Activated naive CD4-positive, alpha-beta T cell treated with anti-CD3 and anti-CD28 coated beads, Interleukin-2, amount 10 ng/mL, durations not matched to agents 7 days and 5 days (primary cell): Measurements from ENCODE around the gene NIBAN1.

Source experiments
- CTCF ChIA-PET: fragments of 350-600 bp; sonication (Branson Sonifier 250); formaldehyde crosslinking; loops from one replicate; lab custom pipeline; 2021; ENCODE audit warnings: antibody characterized with exemption; lab: Charles Lee
- DNase-seq: peaks from one replicate; pipeline ENCODE4 v3.0.0-alpha.2; 2020
- H3K27ac Mint-ChIP-seq: one replicate; pipeline ENCODE4 v1.8.0; 2021; ENCODE audit warnings: mild to moderate bottlenecking, moderate library complexity, mixed read lengths
- H3K27me3 Mint-ChIP-seq: one replicate; pipeline ENCODE4 v1.8.0; 2021; ENCODE audit warnings: mild to moderate bottlenecking, mixed read lengths
- H3K36me3 Mint-ChIP-seq: one replicate; pipeline ENCODE4 v1.8.0; 2021; ENCODE audit warnings: mixed read lengths
- H3K4me1 Mint-ChIP-seq: one replicate; pipeline ENCODE4 v1.8.0; 2021; ENCODE audit warnings: mixed read lengths
- H3K4me3 Mint-ChIP-seq: one replicate; pipeline ENCODE4 v1.8.0; 2021; ENCODE audit warnings: mild to moderate bottlenecking, moderate library complexity, mixed read lengths
- H3K9me3 Mint-ChIP-seq: one replicate; pipeline ENCODE4 v1.8.0; 2021; ENCODE audit warnings: mixed read lengths

NIBAN1 gene

DNA sequence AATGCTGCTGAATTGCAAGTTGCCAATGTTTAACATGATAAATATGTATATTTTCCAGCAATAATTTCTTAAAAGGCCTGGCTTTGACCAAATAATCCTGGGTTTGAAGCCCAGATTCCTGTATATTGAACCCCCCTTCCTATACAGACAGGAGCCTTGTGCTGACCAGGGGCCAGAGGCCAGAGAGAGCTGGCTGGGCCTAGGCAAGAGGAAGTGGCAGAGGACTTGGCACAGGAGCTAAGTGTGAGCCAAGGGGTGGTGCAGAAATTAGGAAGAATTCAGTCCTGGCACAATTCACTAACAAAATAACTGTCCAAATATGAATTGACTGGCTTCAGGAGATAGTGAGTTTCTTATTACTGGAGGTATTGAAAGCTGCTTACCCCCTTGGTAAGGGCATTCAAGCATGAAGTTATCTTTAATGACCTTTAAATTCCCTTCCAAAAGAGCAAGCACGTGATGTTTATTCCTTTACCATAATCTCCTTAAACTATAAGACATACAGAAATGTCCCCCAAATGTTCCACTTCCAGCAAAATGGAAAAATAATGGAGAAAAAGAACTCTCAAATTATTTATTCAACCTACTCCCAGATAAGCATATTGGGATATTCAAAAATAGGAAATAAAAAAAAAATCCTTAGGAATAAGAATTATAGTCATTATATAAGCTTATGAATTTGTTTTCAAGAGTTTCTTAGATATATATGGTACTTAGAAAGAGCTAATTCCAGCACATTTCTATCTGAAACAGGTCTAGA is 26.6 kb downstream of the NIBAN1 start:
- Mint-ChIP-seq H3K27me3 (no peaks in the 10 kb centered on the region), H3K9me3 (no peaks in the 10 kb centered on the region), H3K27ac (no peak overlapping the region), H3K36me3 (peaks cover 15% of the 10 kb centered on the region), H3K4me3 (no peak overlapping the region), H3K4me1 (peaks cover 8% of the 10 kb centered on the region)
- CTCF ChIA-PET, result no interaction called here
- DNase-seq, result no peak

DNA sequence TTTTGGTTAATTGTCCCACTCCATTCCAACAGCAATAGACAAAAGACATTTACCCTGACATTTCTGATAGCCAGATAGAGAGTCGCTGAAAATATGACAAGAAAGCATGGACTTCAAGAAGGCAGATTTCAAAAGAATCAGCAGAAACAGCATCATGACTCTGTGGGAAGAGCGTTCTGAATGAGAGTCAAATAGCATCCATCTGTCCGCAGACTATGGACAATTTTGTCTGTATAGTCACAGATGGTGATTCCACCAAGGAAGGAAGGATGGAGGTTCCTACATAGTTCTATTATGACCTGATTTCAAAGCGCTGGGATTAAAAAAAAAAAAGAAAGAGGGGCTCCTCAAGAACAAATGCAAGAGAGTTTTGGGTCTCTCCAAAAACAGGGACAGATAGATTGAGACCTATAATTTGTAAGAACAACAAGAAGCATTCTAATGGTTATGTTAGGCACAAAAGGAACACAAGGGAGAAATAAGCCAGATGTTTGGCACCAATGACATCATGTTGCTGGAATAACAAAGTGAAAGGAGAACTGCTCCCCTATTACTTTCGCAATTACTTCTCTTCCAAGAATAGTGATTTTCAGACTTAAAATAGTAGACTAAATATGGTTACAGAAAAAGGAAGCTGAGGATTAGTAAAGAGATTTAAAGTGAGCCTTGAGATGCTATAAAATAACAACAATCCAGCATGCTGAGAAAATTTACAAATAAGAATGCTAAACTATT is 28.5 kb downstream of the NIBAN1 start:
- H3K27me3 Mint-ChIP-seq, result no peaks in the 10 kb centered on the region
- H3K36me3 Mint-ChIP-seq, result peaks cover 11% of the 10 kb centered on the region
- H3K27ac Mint-ChIP-seq, result no peak overlapping the region
- CTCF ChIA-PET, result no interaction called here
- H3K4me1 Mint-ChIP-seq, result peaks cover 8% of the 10 kb centered on the region
- H3K9me3 Mint-ChIP-seq, result no peaks in the 10 kb centered on the region
- H3K4me3 Mint-ChIP-seq, result no peak overlapping the region
- DNase-seq, result no peak

- H3K9me3 Mint-ChIP-seq, result no peaks in the 10 kb centered on the region
- peaks cover 11% of the 10 kb centered on the region for H3K36me3 Mint-ChIP-seq
- no peak overlapping the region for H3K27ac Mint-ChIP-seq
- peaks cover 8% of the 10 kb centered on the region for H3K4me1 Mint-ChIP-seq
- CTCF ChIA-PET, result no interaction called here
- no peaks in the 10 kb centered on the region for H3K27me3 Mint-ChIP-seq
- no peak overlapping the region for H3K4me3 Mint-ChIP-seq
- DNase-seq, result no peak
Measured at GRCh38 chr1:184945029-184945428, 29.3 kb downstream of the NIBAN1 start.

DNA sequence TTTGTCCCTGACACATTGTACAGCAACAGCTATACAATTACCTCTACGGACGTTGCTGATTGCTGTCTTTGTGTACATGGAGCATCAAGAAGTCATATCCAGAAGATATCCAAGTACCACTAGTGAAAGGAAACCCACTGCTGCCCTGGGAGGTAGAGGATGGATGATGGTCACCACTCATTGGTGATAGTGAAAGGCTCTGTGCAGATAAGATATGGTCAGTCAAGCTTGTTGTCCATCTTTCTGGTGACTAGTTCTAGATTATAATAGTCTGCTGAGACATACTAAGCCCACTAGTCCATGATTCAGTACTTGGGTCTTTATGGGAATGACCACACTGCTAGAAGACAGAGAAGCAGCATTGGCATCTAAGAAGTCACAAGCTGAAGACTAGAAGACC is 30.3 kb downstream of the NIBAN1 start:
- no peak for DNase-seq
- Mint-ChIP-seq H3K4me1 (peaks cover 8% of the 10 kb centered on the region), H3K27ac (no peak overlapping the region), H3K4me3 (no peak overlapping the region), H3K27me3 (no peaks in the 10 kb centered on the region), H3K9me3 (no peaks in the 10 kb centered on the region), H3K36me3 (peaks cover 11% of the 10 kb centered on the region)
- CTCF ChIA-PET, result no interaction called here

DNA sequence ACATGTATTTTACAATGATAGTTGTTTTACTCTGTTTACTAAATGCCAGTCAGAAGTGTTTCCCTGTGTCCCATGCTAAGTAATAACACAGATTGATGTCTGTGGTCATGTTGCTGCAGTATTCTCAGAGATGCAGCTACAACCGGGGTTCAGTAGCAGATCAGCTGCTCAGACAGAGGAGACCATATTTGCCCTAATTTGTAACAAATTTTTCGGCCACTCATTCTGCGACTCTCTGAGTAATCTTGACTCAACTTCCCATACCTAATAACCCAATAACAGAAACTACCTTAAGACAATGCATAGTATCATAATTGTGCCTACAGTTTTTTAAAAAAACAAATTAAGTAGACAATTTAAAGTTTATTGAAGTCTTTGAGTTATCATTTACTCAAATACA is 32.6 kb downstream of the NIBAN1 start:
- no peaks in the 10 kb centered on the region for H3K27me3 Mint-ChIP-seq
- H3K9me3 Mint-ChIP-seq, result no peaks in the 10 kb centered on the region
- peaks cover 8% of the 10 kb centered on the region for H3K4me1 Mint-ChIP-seq
- H3K36me3 Mint-ChIP-seq, result peaks cover 11% of the 10 kb centered on the region
- no peak for DNase-seq
- no peak overlapping the region for H3K27ac Mint-ChIP-seq
- CTCF ChIA-PET, result interaction anchor here (0.7 kb wide), 1 partner anchor 33 kb away, joined by 3 read pairs; no protein-coding TSS in a partner anchor
- H3K4me3 Mint-ChIP-seq, result no peak overlapping the region

DNA sequence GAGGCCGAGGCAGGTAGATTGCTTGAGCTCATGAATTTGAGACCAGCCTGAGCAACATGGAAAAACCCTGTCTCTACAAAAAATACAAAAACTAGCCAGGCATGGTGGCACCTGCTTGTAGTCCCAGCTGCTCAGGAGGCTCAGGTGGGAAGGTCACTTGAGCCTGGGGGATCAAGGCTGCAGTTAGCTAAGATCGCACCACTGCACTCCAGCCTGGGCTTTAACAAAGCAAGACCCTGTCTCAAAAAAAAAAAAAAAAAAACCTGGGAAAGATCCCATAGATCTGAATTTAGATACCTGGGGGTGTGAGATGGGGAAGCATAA is 32.9 kb downstream of the NIBAN1 start:
- Mint-ChIP-seq H3K9me3 (no peaks in the 10 kb centered on the region), H3K36me3 (peaks cover 11% of the 10 kb centered on the region), H3K27ac (no peak overlapping the region), H3K4me1 (peaks cover 8% of the 10 kb centered on the region), H3K27me3 (no peaks in the 10 kb centered on the region), H3K4me3 (no peak overlapping the region)
- CTCF ChIA-PET, result interaction anchor here (0.7 kb wide), 1 partner anchor 33 kb away, joined by 3 read pairs; no protein-coding TSS in a partner anchor
- DNase-seq, result no peak

DNA sequence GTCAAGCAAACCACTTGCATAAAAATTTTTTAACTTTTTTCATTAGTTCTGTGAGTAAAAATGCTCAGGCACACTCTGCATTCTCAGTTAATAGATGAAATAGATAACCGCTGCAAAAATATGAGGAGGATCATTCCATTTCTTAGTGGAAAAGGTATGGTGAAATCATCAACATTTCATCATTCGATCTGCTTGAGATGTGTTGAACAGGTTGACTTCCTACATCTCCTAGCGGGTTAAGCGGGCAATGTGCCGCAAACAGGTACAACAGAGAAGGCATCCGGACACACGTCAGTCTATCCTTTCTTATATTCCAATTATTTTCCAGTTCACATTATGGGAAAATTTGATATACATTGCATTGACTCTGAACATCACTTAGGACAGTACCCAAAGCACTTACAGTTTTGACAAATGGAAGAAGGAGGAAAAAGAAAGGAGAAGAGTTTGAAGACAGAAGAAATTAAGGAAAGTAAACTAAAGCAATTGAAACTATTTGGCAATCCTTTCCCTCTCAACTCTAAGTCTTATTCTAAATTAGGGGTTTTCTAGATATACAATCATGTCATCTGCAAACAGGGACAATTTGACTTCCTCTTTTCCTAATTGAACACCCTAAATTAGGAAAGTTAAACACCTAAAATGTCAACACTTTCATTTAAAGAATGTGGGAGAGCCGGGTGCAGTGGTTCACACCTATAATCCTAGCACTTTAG is 33.5 kb downstream of the NIBAN1 start:
- Mint-ChIP-seq H3K27me3 (no peaks in the 10 kb centered on the region), H3K9me3 (no peaks in the 10 kb centered on the region), H3K36me3 (peaks cover 7% of the 10 kb centered on the region), H3K4me1 (peaks cover 4% of the 10 kb centered on the region), H3K27ac (no peak overlapping the region), H3K4me3 (no peak overlapping the region)
- CTCF ChIA-PET, result no interaction called here
- DNase-seq, result no peak

- H3K27me3 Mint-ChIP-seq, result no peaks in the 10 kb centered on the region
- CTCF ChIA-PET, result no interaction called here
- H3K36me3 Mint-ChIP-seq, result peaks cover 4% of the 10 kb centered on the region
- H3K4me1 Mint-ChIP-seq, result no peaks in the 10 kb centered on the region
- H3K27ac Mint-ChIP-seq, result no peak overlapping the region
- no peak for DNase-seq
- H3K9me3 Mint-ChIP-seq, result no peaks in the 10 kb centered on the region
- H3K4me3 Mint-ChIP-seq, result no peak overlapping the region
Measured at GRCh38 chr1:184940226-184940625, 34.1 kb downstream of the NIBAN1 start.

DNA sequence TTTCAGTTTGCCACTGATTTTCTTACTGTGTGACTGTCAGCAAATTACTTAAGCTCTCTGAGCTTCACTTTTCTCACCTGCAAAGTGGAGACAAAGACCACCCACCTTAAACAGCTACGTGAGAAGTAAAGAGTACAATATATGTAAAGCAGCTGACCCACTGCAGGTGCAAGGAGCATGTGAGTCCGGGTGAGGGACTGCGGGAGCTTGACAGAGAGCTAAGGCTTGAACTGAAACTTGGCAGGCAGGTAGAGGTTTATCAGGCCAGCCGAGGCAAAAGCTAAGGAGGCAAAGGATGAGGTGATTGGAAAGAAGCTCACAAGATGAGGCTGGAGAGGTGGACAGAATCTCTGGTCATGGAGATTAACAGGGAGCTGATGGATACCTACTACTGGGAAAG is 36.6 kb downstream of the NIBAN1 start:
- Mint-ChIP-seq H3K27ac (no peak overlapping the region), H3K36me3 (peaks cover 2% of the 10 kb centered on the region), H3K9me3 (no peaks in the 10 kb centered on the region), H3K4me3 (no peak overlapping the region), H3K4me1 (no peaks in the 10 kb centered on the region), H3K27me3 (no peaks in the 10 kb centered on the region)
- CTCF ChIA-PET, result no interaction called here
- DNase-seq, result no peak

DNA sequence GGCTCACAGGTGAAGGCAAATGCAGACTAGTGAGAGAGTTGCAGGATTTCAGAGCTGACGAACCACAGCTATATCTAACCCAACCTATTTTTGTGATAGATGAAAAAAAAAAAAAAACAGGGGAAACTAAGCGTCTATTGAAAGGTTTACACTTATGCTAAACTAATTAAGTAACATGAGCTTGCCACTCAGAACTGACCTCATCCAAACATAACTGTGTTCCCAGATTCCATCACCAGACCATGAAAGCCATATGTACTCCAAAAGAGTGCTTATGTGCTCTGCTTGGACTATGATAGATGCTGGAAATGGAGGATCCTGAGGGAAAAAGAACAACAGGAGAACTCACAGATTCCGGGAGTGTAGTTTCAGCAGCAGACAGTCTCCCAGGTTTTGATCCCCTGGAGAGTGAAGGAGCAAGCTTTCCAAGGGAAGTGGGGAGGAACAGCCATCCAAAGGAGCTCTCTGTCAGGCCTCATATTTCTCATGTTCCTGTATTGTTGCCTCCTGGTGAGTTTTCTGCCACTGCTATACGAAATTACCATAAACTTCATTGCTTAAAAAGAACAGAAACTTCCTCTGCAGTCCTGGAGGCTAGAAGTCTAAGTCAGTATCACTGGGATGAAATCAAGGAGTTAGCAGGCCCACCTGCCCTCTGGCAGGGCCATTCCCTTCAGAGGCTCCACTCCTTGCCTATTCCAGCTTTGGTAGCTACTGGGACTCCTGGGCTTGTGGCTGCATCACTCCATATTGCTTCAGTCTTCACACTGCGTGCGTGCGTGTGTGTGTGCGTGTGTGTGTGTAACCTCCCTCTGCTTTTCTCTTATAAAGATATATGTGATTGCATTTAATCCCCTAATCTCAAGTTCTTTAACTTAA is 38.1 kb downstream of the NIBAN1 start:
- no peak overlapping the region for H3K4me3 Mint-ChIP-seq
- peaks cover 2% of the 10 kb centered on the region for H3K36me3 Mint-ChIP-seq
- no peaks in the 10 kb centered on the region for H3K4me1 Mint-ChIP-seq
- H3K27me3 Mint-ChIP-seq, result no peaks in the 10 kb centered on the region
- no peaks in the 10 kb centered on the region for H3K9me3 Mint-ChIP-seq
- H3K27ac Mint-ChIP-seq, result no peak overlapping the region
- no peak for DNase-seq
- CTCF ChIA-PET, result interaction anchor here (0.6 kb wide), 1 partner anchor 416 kb away, joined by 3 read pairs; no protein-coding TSS in a partner anchor

DNA sequence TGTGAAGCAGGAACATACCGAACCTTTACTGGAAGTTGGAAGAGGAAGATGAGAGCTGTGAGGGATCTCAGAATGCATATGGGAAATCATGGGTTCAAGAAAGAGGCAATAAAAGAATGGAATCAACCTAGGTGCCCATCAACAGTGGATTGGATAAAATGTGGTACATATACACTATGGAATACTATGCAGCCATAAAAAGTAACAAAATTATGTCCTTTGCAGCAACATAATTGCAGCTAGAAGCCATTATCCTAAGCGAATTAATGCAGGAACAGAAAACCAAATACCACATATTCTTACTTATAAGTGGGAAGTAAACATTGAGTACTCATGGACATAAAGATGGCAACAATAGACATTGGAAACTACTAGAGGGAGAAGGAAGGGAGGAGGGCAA is 40.4 kb downstream of the NIBAN1 start:
- CTCF ChIA-PET, result no interaction called here
- no peaks in the 10 kb centered on the region for H3K27me3 Mint-ChIP-seq
- no peak for DNase-seq
- no peaks in the 10 kb centered on the region for H3K4me1 Mint-ChIP-seq
- H3K4me3 Mint-ChIP-seq, result no peak overlapping the region
- H3K36me3 Mint-ChIP-seq, result peaks cover 6% of the 10 kb centered on the region
- no peaks in the 10 kb centered on the region for H3K9me3 Mint-ChIP-seq
- no peak overlapping the region for H3K27ac Mint-ChIP-seq

GRCh38 chr1:184932319-184932718 is 42.0 kb downstream of the NIBAN1 start:
- Mint-ChIP-seq H3K4me1 (no peaks in the 10 kb centered on the region), H3K36me3 (peaks cover 6% of the 10 kb centered on the region), H3K4me3 (no peak overlapping the region), H3K9me3 (no peaks in the 10 kb centered on the region), H3K27me3 (no peaks in the 10 kb centered on the region), H3K27ac (no peak overlapping the region)
- CTCF ChIA-PET, result no interaction called here
- no peak for DNase-seq

GRCh38 chr1:184931566-184931965 is 42.7 kb downstream of the NIBAN1 start:
- CTCF ChIA-PET, result no interaction called here
- Mint-ChIP-seq H3K27ac (no peak overlapping the region), H3K4me1 (no peaks in the 10 kb centered on the region), H3K36me3 (peaks cover 6% of the 10 kb centered on the region), H3K27me3 (no peaks in the 10 kb centered on the region), H3K9me3 (peaks cover 3% of the 10 kb centered on the region), H3K4me3 (no peak overlapping the region)
- DNase-seq, result no peak

GRCh38 chr1:184930645-184931044 is 43.7 kb downstream of the NIBAN1 start:
- H3K4me1 Mint-ChIP-seq, result no peaks in the 10 kb centered on the region
- peaks cover 3% of the 10 kb centered on the region for H3K9me3 Mint-ChIP-seq
- no peak overlapping the region for H3K4me3 Mint-ChIP-seq
- H3K27me3 Mint-ChIP-seq, result no peaks in the 10 kb centered on the region
- CTCF ChIA-PET, result no interaction called here
- H3K36me3 Mint-ChIP-seq, result peaks cover 6% of the 10 kb centered on the region
- no peak overlapping the region for H3K27ac Mint-ChIP-seq
- no peak for DNase-seq
